ENCODE data around the gene PRDM16. TPM values are rescaled to one million over a fixed set of nuclear protein-coding genes. Genes with fewer than 3 reads are reported as not detected.

Gene PRDM16
- total RNA-seq, 1 experiment from 2014 or later, result 6.1 TPM

- intact Hi-C loops (cut with micrococcal nuclease), result no loop called here
- H3K9me2 ChIP-seq (ENCODE audit: insufficient read depth), result no peaks in the 10 kb centered on the region
- H3K79me2 ChIP-seq (ENCODE audit: insufficient read depth, low read length), result no peaks in the 10 kb centered on the region
- H2AFZ ChIP-seq (ENCODE audit: low read depth, low read length, poor library complexity, severe bottlenecking), result no peak overlapping the region
- H3K27ac ChIP-seq (ENCODE audit: low read depth, low read length), result no peak overlapping the region
- H3K4me2 ChIP-seq (ENCODE audit: low read length), result no peak overlapping the region
- no peaks in the 10 kb centered on the region for H3K27me3 ChIP-seq (ENCODE audit: insufficient read depth, low read length)
- DNase-seq (ENCODE audit: low read depth, low spot score) (no peak), ATAC-seq (no peak)
- H3K9me3 ChIP-seq (ENCODE audit: control insufficient read depth in 1 of 2, insufficient read depth in 1 of 2, low read depth in 1 of 2, low read length in 2 of 2), result no peaks in the 10 kb centered on the region
- H3K4me1 ChIP-seq (ENCODE audit: control insufficient read depth in 1 of 2, insufficient read depth in 2 of 2, low read length in 2 of 2), result peaks cover 0 to 6% of the 10 kb centered on the region in 2 experiments; a peak in 2 of 4 replicates
- no peak overlapping the region for H3K4me3 ChIP-seq (replicated peaks in 1 of 2; ENCODE audit: low read depth in 1 of 2, low read length in 2 of 2)
- H4K20me1 ChIP-seq (ENCODE audit: insufficient read depth), result no peaks in the 10 kb centered on the region
- ChIA-PET RAD21 (ENCODE audit: low non-redundant PET in 1 of 2, low total read pairs in 2 of 2, uncharacterized antibody in 2 of 2, unreplicated experiment in 2 of 2) (no interaction called here), CTCF (no interaction called here), POLR2A (no interaction called here)
- no TSS peak for BruUV-seq (replicated peaks)
- TF ChIP-seq RAD21 (IDR thresholded peaks at IDR 0.05; ENCODE audit: low read depth), result no peak
- TF ChIP-seq ZFX (IDR thresholded peaks at IDR 0.05), result no peak
- H3K9ac ChIP-seq (ENCODE audit: low read length), result no peak overlapping the region
- no peaks in the 10 kb centered on the region for H3K36me3 ChIP-seq (ENCODE audit: control insufficient read depth in 1 of 2, insufficient read depth in 2 of 2, low read length in 2 of 2)
These were observed 124.8 kb downstream of the PRDM16 start for GRCh38 chr1:3193811-3194210.

- no peaks in the 10 kb centered on the region for H3K27me3 ChIP-seq (ENCODE audit: insufficient read depth, low read length)
- TF ChIP-seq CEBPB (IDR thresholded peaks at IDR 0.05; ENCODE audit: low read depth) (no peak), YY1 (IDR thresholded peaks at IDR 0.05; ENCODE audit: extremely low read depth, insufficient replicate concordance, low read depth, low read length) (no peak), TCF7L2 (IDR thresholded peaks at IDR 0.05; ENCODE audit: borderline replicate concordance, extremely low read depth, insufficient read depth, insufficient read length) (no peak), CBX3 (IDR thresholded peaks at IDR 0.05; ENCODE audit: low read depth) (no peak), SP1 (IDR thresholded peaks at IDR 0.05; ENCODE audit: low read depth) (no peak), REST (IDR thresholded peaks at IDR 0.05; ENCODE audit: low read depth) (no peak), POLR2AphosphoS5 (IDR thresholded peaks at IDR 0.05; ENCODE audit: low read depth, low read length) (no peak), ZBTB33 (IDR thresholded peaks at IDR 0.05; ENCODE audit: extremely low read depth, insufficient replicate concordance, low read length) (no peak), CTCF (IDR thresholded peaks at IDR 0.05 in 2 of 3, conservative IDR thresholded peaks at IDR 0.05 in 1 of 3; ENCODE audit: borderline replicate concordance in 1 of 3, insufficient read depth in 1 of 3, low read depth in 2 of 3, low read length in 2 of 3) (no peak), EGR1 (IDR thresholded peaks at IDR 0.05; ENCODE audit: low read depth) (no peak)
These were observed 125.9 kb downstream of the PRDM16 start for GRCh38 chr1:3194760-3195479.

More at GRCh38 chr1:3194760-3195479, 125.9 kb downstream of the PRDM16 start:
- ChIA-PET POLR2A (no interaction called here), RAD21 (ENCODE audit: low non-redundant PET in 1 of 2, low total read pairs in 2 of 2, uncharacterized antibody in 2 of 2, unreplicated experiment in 2 of 2) (no interaction called here), CTCF (no interaction called here)
- Histone ChIP-seq H3K79me2 (ENCODE audit: insufficient read depth, low read length) (no peaks in the 10 kb centered on the region), H4K20me1 (ENCODE audit: insufficient read depth) (no peaks in the 10 kb centered on the region), H3K4me1 (ENCODE audit: control insufficient read depth in 1 of 2, insufficient read depth in 2 of 2, low read length in 2 of 2) (peaks cover 0 to 6% of the 10 kb centered on the region in 2 experiments; a peak in 2 of 4 replicates), H3K27ac (ENCODE audit: low read depth, low read length) (no peak overlapping the region), H2AFZ (ENCODE audit: low read depth, low read length, poor library complexity, severe bottlenecking) (no peak overlapping the region), H3K9ac (ENCODE audit: low read length) (no peak overlapping the region), H3K9me2 (ENCODE audit: insufficient read depth) (no peaks in the 10 kb centered on the region), H3K36me3 (ENCODE audit: control insufficient read depth in 1 of 2, insufficient read depth in 2 of 2, low read length in 2 of 2) (no peaks in the 10 kb centered on the region), H3K4me3 (replicated peaks in 1 of 2; ENCODE audit: low read depth in 1 of 2, low read length in 2 of 2) (no peak overlapping the region), H3K4me2 (ENCODE audit: low read length) (no peak overlapping the region), H3K9me3 (ENCODE audit: control insufficient read depth in 1 of 2, insufficient read depth in 1 of 2, low read depth in 1 of 2, low read length in 2 of 2) (no peaks in the 10 kb centered on the region)
- BruUV-seq (replicated peaks), result no TSS peak
- ATAC-seq (no peak), DNase-seq (ENCODE audit: low read depth, low spot score) (no peak)
- intact Hi-C loops (cut with micrococcal nuclease), result no loop called here
